HUES6 (cell line): ENCODE results near the gene FRMD5.

Experiments
- H3K27ac ChIP-seq: 2 replicates; pipeline ENCODE4 v1.7.0; 2013; ENCODE audit warnings: low read depth, mild to moderate bottlenecking, low read length, inconsistent platforms
- H3K27me3 ChIP-seq: 2 replicates; pipeline ENCODE4 v1.6.1; 2013; ENCODE audit warnings: low read length; ENCODE audit not compliant: control insufficient read depth, insufficient read depth
- H3K36me3 ChIP-seq: 2 replicates; pipeline ENCODE4 v1.6.1; 2013; ENCODE audit warnings: low read length; ENCODE audit not compliant: control insufficient read depth, insufficient read depth
- H3K4me1 ChIP-seq: 2 replicates; pipeline ENCODE4 v1.6.1; 2013; ENCODE audit warnings: low read length; ENCODE audit not compliant: control insufficient read depth, insufficient read depth
- H3K4me3 ChIP-seq: 2 replicates; pipeline ENCODE4 v1.5.1; 2013; ENCODE audit warnings: low read depth, low read length
- H3K9ac ChIP-seq: one replicate; pipeline ENCODE4 v1.6.1; 2013; ENCODE audit warnings: mild to moderate bottlenecking, low read length
- H3K9me3 ChIP-seq: 2 replicates; pipeline ENCODE4 v1.6.1; 2013; ENCODE audit warnings: low read depth, low read length; ENCODE audit not compliant: control insufficient read depth, insufficient read depth

FRMD5 gene

GRCh38 chr15:44207643-44208042 lies 12.6 kb upstream of the FRMD5 start:
- Histone ChIP-seq H3K4me1 (no peaks in the 10 kb centered on the region), H3K27ac (no peak overlapping the region), H3K9me3 (no peaks in the 10 kb centered on the region), H3K4me3 (no peak overlapping the region), H3K27me3 (no peaks in the 10 kb centered on the region), H3K36me3 (no peaks in the 10 kb centered on the region), H3K9ac (no peak overlapping the region)

GRCh38 chr15:44199393-44199792 lies 4.3 kb upstream of the FRMD5 start:
- no peak overlapping the region for H3K27ac ChIP-seq
- no peaks in the 10 kb centered on the region; the same call in 1 of the 2 replicates for H3K4me1 ChIP-seq
- peaks cover 7% of the 10 kb centered on the region; the same call in 1 of the 2 replicates for H3K27me3 ChIP-seq
- H3K9ac ChIP-seq = no peak overlapping the region
- no peaks in the 10 kb centered on the region for H3K9me3 ChIP-seq
- H3K36me3 ChIP-seq = no peaks in the 10 kb centered on the region
- no peak overlapping the region for H3K4me3 ChIP-seq

- Histone ChIP-seq H3K27ac (no peak overlapping the region), H3K4me3 (peak overlapping the region; percentile 70), H3K9ac (peak overlapping the region; percentile 1), H3K4me1 (peaks cover 5% of the 10 kb centered on the region), H3K36me3 (no peaks in the 10 kb centered on the region), H3K27me3 (peaks cover 26% of the 10 kb centered on the region), H3K9me3 (no peaks in the 10 kb centered on the region)
Observed at GRCh38 chr15:44194323-44195150, 534 bp downstream of the FRMD5 start.

GRCh38 chr15:44193651-44194322 lies 1.3 kb downstream of the FRMD5 start:
- Histone ChIP-seq H3K4me3 (peak overlapping the region; percentile 70), H3K9me3 (no peaks in the 10 kb centered on the region), H3K4me1 (peaks cover 5% of the 10 kb centered on the region), H3K9ac (peak overlapping the region; percentile 5), H3K27me3 (peaks cover 26% of the 10 kb centered on the region), H3K36me3 (no peaks in the 10 kb centered on the region), H3K27ac (no peak overlapping the region)

GRCh38 chr15:44188795-44189194 lies 6.3 kb downstream of the FRMD5 start:
- H3K27ac ChIP-seq = no peak overlapping the region
- H3K27me3 ChIP-seq = peaks cover 14% of the 10 kb centered on the region
- H3K9ac ChIP-seq = no peak overlapping the region
- H3K36me3 ChIP-seq = no peaks in the 10 kb centered on the region
- no peaks in the 10 kb centered on the region for H3K9me3 ChIP-seq
- peaks cover 5% of the 10 kb centered on the region for H3K4me1 ChIP-seq
- no peak overlapping the region for H3K4me3 ChIP-seq

GRCh38 chr15:44186705-44187104 lies 8.4 kb downstream of the FRMD5 start:
- H3K27me3 ChIP-seq = no peaks in the 10 kb centered on the region
- H3K4me1 ChIP-seq = no peaks in the 10 kb centered on the region
- no peak overlapping the region for H3K27ac ChIP-seq
- H3K36me3 ChIP-seq = no peaks in the 10 kb centered on the region
- no peaks in the 10 kb centered on the region for H3K9me3 ChIP-seq
- H3K4me3 ChIP-seq = no peak overlapping the region
- no peak overlapping the region for H3K9ac ChIP-seq

GRCh38 chr15:44183363-44183762 lies 11.7 kb downstream of the FRMD5 start:
- H3K4me1 ChIP-seq = no peaks in the 10 kb centered on the region
- no peaks in the 10 kb centered on the region for H3K36me3 ChIP-seq
- no peak overlapping the region for H3K4me3 ChIP-seq
- H3K9ac ChIP-seq = no peak overlapping the region
- no peaks in the 10 kb centered on the region for H3K27me3 ChIP-seq
- H3K9me3 ChIP-seq = no peaks in the 10 kb centered on the region
- H3K27ac ChIP-seq = no peak overlapping the region

- Histone ChIP-seq H3K4me3 (no peak overlapping the region), H3K4me1 (no peaks in the 10 kb centered on the region), H3K9ac (no peak overlapping the region), H3K9me3 (no peaks in the 10 kb centered on the region), H3K27me3 (no peaks in the 10 kb centered on the region), H3K36me3 (no peaks in the 10 kb centered on the region), H3K27ac (no peak overlapping the region)
Observed at GRCh38 chr15:44181410-44181809, 13.7 kb downstream of the FRMD5 start.

- no peaks in the 10 kb centered on the region for H3K36me3 ChIP-seq
- H3K9me3 ChIP-seq = no peaks in the 10 kb centered on the region
- H3K4me3 ChIP-seq = no peak overlapping the region
- no peaks in the 10 kb centered on the region for H3K27me3 ChIP-seq
- no peaks in the 10 kb centered on the region for H3K4me1 ChIP-seq
- H3K27ac ChIP-seq = no peak overlapping the region
- no peak overlapping the region for H3K9ac ChIP-seq
Observed at GRCh38 chr15:44177139-44177538, 17.9 kb downstream of the FRMD5 start.

GRCh38 chr15:44173813-44174212 lies 21.3 kb downstream of the FRMD5 start:
- no peaks in the 10 kb centered on the region for H3K36me3 ChIP-seq
- no peak overlapping the region for H3K27ac ChIP-seq

GRCh38 chr15:44163370-44163769 lies 31.7 kb downstream of the FRMD5 start:
- H3K27ac ChIP-seq = no peak overlapping the region
- H3K27me3 ChIP-seq = no peaks in the 10 kb centered on the region
- no peak overlapping the region for H3K9ac ChIP-seq
- no peaks in the 10 kb centered on the region for H3K9me3 ChIP-seq
- no peaks in the 10 kb centered on the region for H3K36me3 ChIP-seq
- no peak overlapping the region for H3K4me3 ChIP-seq
- H3K4me1 ChIP-seq = no peaks in the 10 kb centered on the region

More at GRCh38 chr15:44173813-44174212, 21.3 kb downstream of the FRMD5 start:
- Histone ChIP-seq H3K4me1 (no peaks in the 10 kb centered on the region), H3K4me3 (no peak overlapping the region), H3K9ac (no peak overlapping the region), H3K9me3 (no peaks in the 10 kb centered on the region), H3K27me3 (no peaks in the 10 kb centered on the region)
